Parathyroid adenoma (tissue), 2 donors: ENCODE results near the gene FYN.

Experiments used
- H2AFZ ChIP-seq: fragments of 300-600 bp; sonication (generic); one replicate; pipeline ENCODE4 v1.7.0; 2017; ENCODE audit warnings: antibody characterized with exemption, mild to moderate bottlenecking
- H3K27ac ChIP-seq: fragments of 300-600 bp; sonication (generic); one replicate; pipeline ENCODE4 v1.7.0; 2017
- H3K27me3 ChIP-seq: fragments of 300-600 bp; sonication (generic); one replicate; pipeline ENCODE4 v1.7.0; 2017; ENCODE audit warnings: low read length; ENCODE audit not compliant: control insufficient read depth, insufficient read depth
- H3K36me3 ChIP-seq: fragments of 300-600 bp; sonication (generic); one replicate; pipeline ENCODE4 v1.7.0; 2017; ENCODE audit warnings: low read length; ENCODE audit not compliant: control insufficient read depth, insufficient read depth
- H3K4me1 ChIP-seq: fragments of 300-600 bp; sonication (generic); one replicate; pipeline ENCODE4 v1.7.0; 2017; ENCODE audit warnings: control low read depth
- H3K4me2 ChIP-seq: fragments of 300-600 bp; sonication (generic); one replicate; pipeline ENCODE4 v1.7.0; 2017; ENCODE audit warnings: low read length
- H3K4me3 ChIP-seq: fragments of 300-600 bp; sonication (generic); one replicate; pipeline ENCODE4 v1.7.0; 2017; ENCODE audit warnings: low read depth, low read length
- H3K79me2 ChIP-seq: fragments of 300-600 bp; sonication (generic); one replicate; pipeline ENCODE4 v1.7.0; 2017; ENCODE audit warnings: control low read depth
- H3K9ac ChIP-seq: fragments of 300-600 bp; sonication (generic); one replicate; pipeline ENCODE4 v1.7.0; 2017; ENCODE audit warnings: mild to moderate bottlenecking
- H3K9me3 ChIP-seq: fragments of 300-600 bp; sonication (generic); one replicate; pipeline ENCODE4 v1.7.0; 2017; ENCODE audit warnings: low read length; ENCODE audit not compliant: control insufficient read depth
- TF ChIP-seq, protein P1 (sequence below): fragments of 300-600 bp; sonication (generic); IDR thresholded peaks from one replicate; pipeline ENCODE4 v1.7.0; 2017; ENCODE audit warnings: antibody characterized with exemption, mild to moderate bottlenecking
- donor health status: primary hyperparathyroidism.

The FYN gene

DNA sequence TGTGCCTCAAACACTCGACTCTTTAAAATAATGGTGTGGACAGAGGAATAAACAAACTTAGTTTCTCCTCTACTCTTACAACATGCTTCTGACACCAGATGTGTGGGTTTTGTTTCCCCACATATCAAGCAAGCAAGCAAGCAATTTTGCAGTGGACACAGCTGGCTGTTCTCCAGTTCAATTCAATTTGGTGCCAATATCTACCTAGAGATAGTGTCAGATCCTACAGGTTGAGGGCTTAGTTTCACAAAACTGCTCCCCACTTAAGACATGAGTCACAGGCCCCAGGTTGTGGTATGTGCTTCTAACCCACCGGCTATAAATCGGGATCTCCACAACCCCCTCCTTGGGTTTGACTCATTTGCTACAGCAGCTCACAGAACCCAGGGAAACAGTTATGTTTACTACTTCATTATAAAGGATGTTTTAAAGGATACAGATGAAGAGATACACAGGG is 136.2 kb downstream of the FYN start:
- H3K79me2 ChIP-seq: peaks cover 24% of the 10 kb centered on the region
- no peak overlapping the region for H3K4me2 ChIP-seq
- TF ChIP-seq, protein P1, sequence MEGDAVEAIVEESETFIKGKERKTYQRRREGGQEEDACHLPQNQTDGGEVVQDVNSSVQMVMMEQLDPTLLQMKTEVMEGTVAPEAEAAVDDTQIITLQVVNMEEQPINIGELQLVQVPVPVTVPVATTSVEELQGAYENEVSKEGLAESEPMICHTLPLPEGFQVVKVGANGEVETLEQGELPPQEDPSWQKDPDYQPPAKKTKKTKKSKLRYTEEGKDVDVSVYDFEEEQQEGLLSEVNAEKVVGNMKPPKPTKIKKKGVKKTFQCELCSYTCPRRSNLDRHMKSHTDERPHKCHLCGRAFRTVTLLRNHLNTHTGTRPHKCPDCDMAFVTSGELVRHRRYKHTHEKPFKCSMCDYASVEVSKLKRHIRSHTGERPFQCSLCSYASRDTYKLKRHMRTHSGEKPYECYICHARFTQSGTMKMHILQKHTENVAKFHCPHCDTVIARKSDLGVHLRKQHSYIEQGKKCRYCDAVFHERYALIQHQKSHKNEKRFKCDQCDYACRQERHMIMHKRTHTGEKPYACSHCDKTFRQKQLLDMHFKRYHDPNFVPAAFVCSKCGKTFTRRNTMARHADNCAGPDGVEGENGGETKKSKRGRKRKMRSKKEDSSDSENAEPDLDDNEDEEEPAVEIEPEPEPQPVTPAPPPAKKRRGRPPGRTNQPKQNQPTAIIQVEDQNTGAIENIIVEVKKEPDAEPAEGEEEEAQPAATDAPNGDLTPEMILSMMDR: no peak
- H2AFZ ChIP-seq: no peak overlapping the region
- H3K27ac ChIP-seq: no peak overlapping the region
- no peaks in the 10 kb centered on the region for H3K27me3 ChIP-seq
- no peak overlapping the region for H3K9ac ChIP-seq
- no peaks in the 10 kb centered on the region for H3K36me3 ChIP-seq
- no peak overlapping the region for H3K4me3 ChIP-seq
- H3K9me3 ChIP-seq: no peaks in the 10 kb centered on the region
- peaks cover 6% of the 10 kb centered on the region for H3K4me1 ChIP-seq

DNA sequence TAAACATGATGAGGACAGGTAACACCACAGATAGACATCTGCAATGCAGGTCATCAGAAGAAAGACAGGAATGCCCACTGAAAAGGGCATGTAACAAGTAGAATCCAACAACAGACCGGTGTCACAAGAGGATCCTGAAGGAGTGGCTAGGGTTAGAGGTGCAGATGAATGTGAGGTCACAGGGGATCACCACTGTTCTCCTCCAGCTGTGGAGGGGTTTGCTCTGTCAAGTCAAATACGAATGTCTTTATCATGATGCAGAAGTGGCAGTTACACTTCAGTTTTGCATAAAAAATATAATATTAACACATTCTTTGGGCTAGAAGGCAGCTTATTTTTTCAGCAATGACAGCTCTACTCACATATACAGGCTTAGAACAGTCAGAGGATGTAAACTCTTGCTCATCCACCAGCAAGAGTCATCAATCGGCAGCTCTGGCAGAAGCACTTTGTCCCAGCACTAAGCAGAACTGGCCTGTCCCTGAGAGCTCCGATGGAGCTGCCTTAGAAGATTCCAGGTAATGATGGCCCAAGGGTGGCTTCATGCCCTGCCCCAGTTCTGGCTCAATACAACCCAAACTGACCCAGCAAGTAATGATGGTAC is 137.1 kb downstream of the FYN start:
- TF ChIP-seq, protein P1: no peak
- Histone ChIP-seq H3K9me3 (no peaks in the 10 kb centered on the region), H3K4me1 (peaks cover 14% of the 10 kb centered on the region), H3K4me3 (no peak overlapping the region), H3K36me3 (no peaks in the 10 kb centered on the region), H3K79me2 (peaks cover 20% of the 10 kb centered on the region), H3K4me2 (no peak overlapping the region), H3K9ac (no peak overlapping the region), H2AFZ (no peak overlapping the region), H3K27ac (no peak overlapping the region), H3K27me3 (no peaks in the 10 kb centered on the region)

DNA sequence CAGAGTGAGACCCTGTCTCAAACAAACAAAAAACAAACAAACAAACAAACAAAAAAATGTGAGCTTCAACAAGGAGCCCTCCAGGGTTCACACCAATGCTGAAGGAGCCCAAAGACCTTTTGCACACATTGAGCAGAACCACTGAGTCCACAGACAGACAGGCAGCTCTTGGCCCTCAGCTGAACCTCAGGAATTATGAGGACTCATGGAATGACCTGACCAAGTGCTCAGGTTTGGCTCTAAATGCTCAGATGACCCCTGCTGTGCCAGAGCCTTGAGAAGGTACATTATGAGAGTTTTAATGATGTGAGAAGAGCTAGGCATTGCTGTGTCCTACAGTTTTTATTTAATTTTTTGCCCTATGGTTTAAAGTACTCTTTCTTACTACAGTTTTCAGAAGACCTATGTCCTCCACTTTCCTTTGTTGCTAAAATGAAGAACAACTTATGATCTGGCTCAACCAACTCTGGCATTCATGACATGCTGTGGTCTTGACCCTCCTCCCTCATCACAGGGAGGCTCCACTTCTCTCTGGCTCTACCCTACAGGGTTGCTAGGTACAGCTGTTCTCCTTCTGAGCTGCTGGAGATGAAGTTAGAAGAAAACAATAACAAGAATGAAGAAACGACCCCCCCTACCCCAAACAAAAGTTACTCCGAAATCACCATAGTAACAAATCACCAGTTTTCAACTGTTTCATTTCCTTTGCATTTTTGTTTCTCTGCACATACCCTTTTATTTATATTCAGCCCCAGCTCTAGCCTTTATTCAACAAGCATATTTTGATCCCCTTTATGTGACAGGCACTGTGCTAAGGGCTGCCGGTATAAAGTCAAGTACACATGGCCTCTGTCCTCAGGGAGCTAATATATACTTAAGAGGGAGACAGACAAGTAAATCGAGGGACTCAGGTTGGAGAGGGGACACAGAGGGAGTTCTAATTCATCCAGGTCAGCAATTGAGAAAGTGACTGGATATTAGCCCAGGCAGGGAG is 138.9 kb downstream of the FYN start:
- Histone ChIP-seq H3K79me2 (peaks cover 13% of the 10 kb centered on the region), H2AFZ (no peak overlapping the region), H3K4me2 (no peak overlapping the region), H3K27ac (no peak overlapping the region), H3K9me3 (no peaks in the 10 kb centered on the region), H3K4me1 (peaks cover 22% of the 10 kb centered on the region), H3K4me3 (no peak overlapping the region), H3K36me3 (no peaks in the 10 kb centered on the region), H3K9ac (no peak overlapping the region), H3K27me3 (no peaks in the 10 kb centered on the region)
- TF ChIP-seq, protein P1: no peak

DNA sequence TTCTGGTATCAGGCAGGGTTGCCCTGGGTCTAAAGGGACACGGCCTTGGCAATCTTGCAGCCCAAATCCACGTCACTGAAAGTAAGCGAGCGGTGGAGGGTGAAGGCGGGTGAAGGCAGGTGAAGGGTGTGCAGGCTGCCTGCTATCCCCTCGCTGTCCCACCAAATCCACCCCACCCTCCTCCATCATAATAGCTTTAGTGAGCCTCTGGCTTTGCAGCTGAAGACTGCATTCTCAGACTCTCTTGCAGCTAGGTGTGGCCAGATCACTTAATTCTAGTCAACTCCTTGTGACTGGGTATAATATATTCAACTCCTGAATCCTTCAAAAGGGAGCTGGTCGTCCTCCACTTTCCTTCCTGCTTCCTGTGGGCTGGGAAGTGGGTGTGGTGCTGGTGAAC is 140.9 kb downstream of the FYN start:
- Histone ChIP-seq H3K27ac (no peak overlapping the region), H3K9ac (no peak overlapping the region), H3K4me3 (no peak overlapping the region), H2AFZ (no peak overlapping the region), H3K79me2 (peaks cover 22% of the 10 kb centered on the region), H3K27me3 (no peaks in the 10 kb centered on the region), H3K4me1 (peaks cover 22% of the 10 kb centered on the region), H3K9me3 (no peaks in the 10 kb centered on the region), H3K36me3 (no peaks in the 10 kb centered on the region), H3K4me2 (no peak overlapping the region)
- TF ChIP-seq, protein P1: no peak
